Raji (cell line): Measurements from ENCODE around the gene HIPK2.

ENCODE experiments used
- POLR2A ChIP-seq: IDR thresholded peaks from 2 replicates; pipeline ENCODE4 v1.6.1; 2011; ENCODE audit warnings: low read depth, low read length, control low read depth; ENCODE audit not compliant: insufficient read depth

HIPK2 gene

GRCh38 chr7:139603896-139604295 is 173.9 kb downstream of the HIPK2 start:
- no peak for TF ChIP-seq POLR2A

GRCh38 chr7:139603282-139603681 is 174.5 kb downstream of the HIPK2 start:
- no peak for TF ChIP-seq POLR2A

- no peak for TF ChIP-seq POLR2A
Observed at GRCh38 chr7:139602143-139602722, 175.6 kb downstream of the HIPK2 start.

GRCh38 chr7:139601176-139601575 is 176.6 kb downstream of the HIPK2 start:
- no peak for TF ChIP-seq POLR2A

GRCh38 chr7:139600306-139600705 is 177.5 kb downstream of the HIPK2 start:
- no peak for TF ChIP-seq POLR2A

- no peak for TF ChIP-seq POLR2A
Observed at GRCh38 chr7:139598642-139599041, 179.2 kb downstream of the HIPK2 start.

GRCh38 chr7:139597028-139597427 is 180.8 kb downstream of the HIPK2 start:
- no peak for TF ChIP-seq POLR2A

- no peak for TF ChIP-seq POLR2A
Observed at GRCh38 chr7:139596626-139597025, 181.2 kb downstream of the HIPK2 start.

GRCh38 chr7:139595806-139596205 is 182.0 kb downstream of the HIPK2 start:
- TF ChIP-seq POLR2A, result no peak

- no peak for TF ChIP-seq POLR2A
Observed at GRCh38 chr7:139594911-139595476, 182.8 kb downstream of the HIPK2 start.

- TF ChIP-seq POLR2A, result no peak
Observed at GRCh38 chr7:139594090-139594489, 183.7 kb downstream of the HIPK2 start.

GRCh38 chr7:139592801-139593461 is 184.9 kb downstream of the HIPK2 start:
- TF ChIP-seq POLR2A, result no peak

- TF ChIP-seq POLR2A, result no peak
Observed at GRCh38 chr7:139591550-139592195, 186.1 kb downstream of the HIPK2 start.

GRCh38 chr7:139589474-139589873 is 188.3 kb downstream of the HIPK2 start:
- no peak for TF ChIP-seq POLR2A

- no peak for TF ChIP-seq POLR2A
Observed at GRCh38 chr7:139588632-139589031, 189.2 kb downstream of the HIPK2 start.

GRCh38 chr7:139587535-139587934 is 190.3 kb downstream of the HIPK2 start:
- TF ChIP-seq POLR2A, result no peak
